GM18498 (cell line): ENCODE results near the gene TXLNB.
"Not testable (repeated sequence)": the region's sequence is repeated elsewhere in the genome, so short reads cannot be mapped to it uniquely, and the experiment has no call there.

Experiments
- ATAC-seq: cut with Tn5 transposase; IDR thresholded peaks from one replicate; pipeline ENCODE4 v1.9.1; 2021; ENCODE audit warnings: mild to moderate bottlenecking, moderate library complexity; ENCODE audit not compliant: unreplicated experiment

Gene TXLNB

GRCh38 chr6:139240161-139241010 is 51.4 kb downstream of the TXLNB start:
- ATAC-seq, result no peak

- ATAC-seq, result no peak
Measured at GRCh38 chr6:139239064-139239463, 52.7 kb downstream of the TXLNB start.

- no peak for ATAC-seq
Measured at GRCh38 chr6:139236105-139236504, 55.7 kb downstream of the TXLNB start.

DNA sequence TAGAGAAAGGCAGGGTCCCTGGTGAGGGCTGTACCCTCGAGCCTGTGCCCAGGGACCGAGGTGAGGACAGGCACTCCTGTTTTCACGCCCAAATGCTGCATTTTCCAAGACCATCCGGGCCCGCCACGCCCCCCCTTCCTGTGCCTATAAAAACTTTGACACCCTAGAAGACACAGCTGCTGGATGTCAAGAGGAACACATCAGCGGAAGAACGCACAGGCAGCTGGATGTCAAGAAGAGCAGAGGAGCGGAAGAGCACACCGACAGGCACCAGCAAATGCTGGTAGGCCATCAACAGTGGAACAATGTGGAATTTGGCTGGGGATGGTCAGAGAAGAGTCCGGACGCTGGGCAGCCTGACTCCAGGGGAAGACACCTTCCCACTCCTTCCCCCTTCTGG is 56.1 kb downstream of the TXLNB start:
- ATAC-seq, result no peak

- ATAC-seq, result not testable (repeated sequence)
Measured at GRCh38 chr6:139234193-139234592, 57.6 kb downstream of the TXLNB start.

GRCh38 chr6:139231206-139231605 is 60.6 kb downstream of the TXLNB start:
- no peak for ATAC-seq

GRCh38 chr6:139230391-139230840 is 61.4 kb downstream of the TXLNB start:
- ATAC-seq, result peak; percentile 47

DNA sequence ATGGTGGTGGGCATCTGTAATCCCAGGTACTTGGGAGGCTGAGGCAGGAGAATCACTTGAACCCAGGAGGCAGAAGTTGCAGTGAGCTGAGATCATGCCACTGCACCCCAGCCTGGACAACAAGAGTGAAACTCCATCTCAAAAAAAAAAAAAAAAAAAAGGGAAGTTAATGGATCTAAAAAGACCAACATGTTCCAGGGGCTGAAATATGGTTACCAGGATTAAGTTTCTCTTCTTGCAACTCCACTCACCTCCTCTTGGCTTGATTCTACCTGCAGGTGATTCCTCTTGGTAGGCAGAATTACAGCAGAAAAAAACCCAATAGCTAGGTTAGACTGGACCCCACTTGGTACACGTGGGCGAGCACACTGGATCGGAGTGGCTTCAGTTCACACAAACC is 63.4 kb downstream of the TXLNB start:
- not testable (repeated sequence) for ATAC-seq

GRCh38 chr6:139219746-139220145 is 72.1 kb downstream of the TXLNB start:
- no peak for ATAC-seq

DNA sequence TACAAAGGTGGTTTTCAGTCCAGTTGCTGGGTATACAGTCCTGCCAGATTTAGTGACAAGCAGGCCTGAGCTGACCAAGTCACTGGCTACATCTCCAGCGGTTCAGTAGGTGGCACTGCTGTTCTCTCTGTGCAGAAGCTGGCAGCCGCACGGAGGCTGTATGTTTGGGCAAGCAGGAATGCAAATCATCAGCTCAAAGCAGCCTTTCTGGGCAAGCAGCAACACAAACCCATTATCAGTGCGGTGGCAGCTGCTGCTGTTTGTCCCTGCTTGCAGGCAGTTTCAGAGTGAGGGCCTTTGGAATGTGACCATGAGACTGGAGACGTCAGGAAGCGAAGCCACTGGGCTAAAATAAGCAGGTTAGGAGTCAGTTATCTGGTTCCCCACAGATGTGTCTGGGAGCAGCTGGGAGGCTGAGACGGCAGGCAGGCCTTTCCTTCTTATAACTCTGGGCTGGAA is 72.5 kb downstream of the TXLNB start:
- peak; percentile 100 for ATAC-seq

DNA sequence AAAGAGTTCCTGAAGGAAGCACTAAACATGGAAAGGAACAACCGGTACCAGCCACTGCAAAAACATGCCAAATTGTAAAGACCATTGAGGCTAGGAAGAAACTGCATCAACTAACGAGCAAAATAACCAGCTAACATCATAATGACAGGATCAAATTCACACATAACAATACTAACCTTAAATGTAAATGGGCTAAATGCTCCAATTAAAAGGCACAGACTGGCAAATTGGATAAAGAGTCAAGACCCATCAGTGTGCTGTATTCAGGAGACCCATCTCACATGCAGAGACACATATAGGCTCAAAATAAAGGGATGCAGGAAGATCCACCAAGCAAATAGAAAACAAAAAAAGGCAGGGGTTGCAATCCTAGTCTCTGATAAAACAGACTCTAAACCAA is 79.3 kb downstream of the TXLNB start:
- not testable (repeated sequence) for ATAC-seq

DNA sequence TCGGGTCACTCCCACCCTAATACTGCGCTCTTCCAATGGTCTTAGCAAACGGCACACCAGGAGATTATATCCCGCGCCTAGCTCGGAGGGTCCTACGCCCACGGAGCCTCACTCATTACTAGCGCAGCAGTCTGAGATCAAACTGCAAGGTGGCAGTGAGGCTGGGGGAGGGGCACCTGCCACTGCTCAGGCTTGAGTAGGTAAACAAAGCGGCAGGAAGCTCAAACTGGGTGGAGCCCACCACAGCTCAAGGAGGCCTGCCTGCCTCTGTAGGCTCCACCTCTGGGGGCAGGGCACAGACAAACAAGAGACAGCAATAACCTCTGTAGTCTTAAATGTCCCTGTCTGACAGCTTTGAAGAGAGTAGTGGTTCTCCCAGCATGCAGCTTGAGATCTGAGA is 81.0 kb downstream of the TXLNB start:
- ATAC-seq, result not testable (repeated sequence)

DNA sequence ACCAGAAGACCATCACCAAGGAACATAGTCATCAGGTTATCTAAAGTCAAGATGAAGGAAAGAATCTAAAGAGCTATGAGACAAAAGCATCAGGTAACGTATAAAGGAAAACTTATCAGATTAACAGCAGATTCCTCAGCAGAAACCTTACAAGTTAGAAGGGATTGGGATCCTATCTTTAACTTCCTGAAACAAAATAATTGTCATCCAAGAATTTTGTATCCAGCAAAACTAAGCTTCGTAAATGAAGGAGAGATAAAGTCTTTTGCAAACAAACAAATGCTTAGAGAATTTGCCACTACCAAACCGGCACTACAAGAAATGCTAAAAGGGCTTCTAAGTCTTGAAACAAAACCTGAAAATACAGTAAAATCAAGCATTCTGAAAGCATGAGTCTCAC is 86.0 kb downstream of the TXLNB start:
- ATAC-seq, result no peak

GRCh38 chr6:139204978-139205377 is 86.8 kb downstream of the TXLNB start:
- ATAC-seq, result no peak

GRCh38 chr6:139201378-139201777 is 90.4 kb downstream of the TXLNB start:
- no peak for ATAC-seq

- ATAC-seq, result no peak
Measured at GRCh38 chr6:139198529-139199288, 93.1 kb downstream of the TXLNB start.

- ATAC-seq, result no peak
Measured at GRCh38 chr6:139194740-139195139, 97.1 kb downstream of the TXLNB start.
